GM12878 (cell line): ENCODE data around the gene B4GALNT4. TPM values are rescaled to one million over a fixed set of nuclear protein-coding genes. Genes with fewer than 3 reads are reported as not detected.
A peak's percentile ranks its signal among the peaks of the same experiment; 100 is the strongest.

Experiments
- ATAC-seq: fragments of 200-7000 bp; cut with Tn5 transposase; 3 replicates; pipeline ENCODE4 v1.9.1; 2020; ENCODE audit warnings: mild to moderate bottlenecking, moderate library complexity
- BruUV-seq: library from RNA; stranded (reverse); fragments of 400-500 nt; replicated peaks from 2 replicates; lab custom pipeline; 2021; lab: Mats Ljungman, UMichigan
- CTCF ChIA-PET: fragments of 300-600 bp; sonication (Branson Sonifier 250); formaldehyde crosslinking; extraction: SDS; loops from one replicate; lab custom pipeline; 2021; ENCODE audit warnings: inconsistent platforms; lab: Yijun Ruan, JAX
- POLR2A ChIA-PET: fragments of 350-600 bp; formaldehyde crosslinking; extraction: SDS; loops from one replicate; lab custom pipeline; 2021; ENCODE audit warnings: inconsistent platforms; lab: Charles Lee
- RAD21 ChIA-PET: fragments of 300-600 bp; sonication (Branson Sonifier 250); formaldehyde crosslinking; loops from one replicate; lab custom pipeline; 2023; ENCODE audit warnings: antibody characterized with exemption; ENCODE audit not compliant: unreplicated experiment; lab: Charles Lee
- SMC1A ChIA-PET: fragments of 300-600 bp; sonication (Branson Sonifier 250); formaldehyde crosslinking; loops from one replicate; lab custom pipeline; 2023; ENCODE audit not compliant: unreplicated experiment, uncharacterized antibody; lab: Charles Lee
- DNase-seq: peaks from one replicate; pipeline ENCODE4 v3.0.0-alpha.2; 2011; ENCODE audit warnings: low read depth, low spot score
- FAIRE-seq: peaks from 3 replicates; lab custom pipeline; 2011; peaks lifted over from hg19 to GRCh38; lab: Jason Lieb, UNC
- H2AFZ ChIP-seq: 2 replicates; pipeline ENCODE4 v1.6.0; 2011; ENCODE audit warnings: low read depth, low read length, control low read depth; ENCODE audit not compliant: control insufficient read depth
- H3K27ac ChIP-seq: 2 replicates; pipeline ENCODE4 v1.5.1; 2011; ENCODE audit warnings: control low read depth; ENCODE audit not compliant: control insufficient read depth, insufficient read depth
- H3K27me3 ChIP-seq, 2 experiments: replicated peaks in 1 of 2; 2 replicates each; pipeline versions ENCODE4 v1.6.0 to v1.6.1; 2011; ENCODE audit warnings: low read length in 1 of 2; ENCODE audit not compliant: control insufficient read depth in 2 of 2, insufficient read depth in 2 of 2
- H3K36me3 ChIP-seq, 2 experiments: 2 replicates each; pipeline ENCODE4 v1.5.1; 2011; ENCODE audit warnings: low read length in 1 of 2; ENCODE audit not compliant: control insufficient read depth in 2 of 2, insufficient read depth in 2 of 2
- H3K4me1 ChIP-seq: 2 replicates; pipeline ENCODE4 v1.6.1; 2011; ENCODE audit warnings: mild to moderate bottlenecking, low read length, moderate library complexity, mixed read lengths; ENCODE audit not compliant: control insufficient read depth, insufficient read depth
- H3K4me2 ChIP-seq: 2 replicates; pipeline ENCODE4 v1.6.0; 2011; ENCODE audit warnings: control low read depth; ENCODE audit not compliant: control insufficient read depth, insufficient read depth
- H3K4me3 ChIP-seq: fragments of 200-600 bp; sonication (generic); 2 replicates; pipeline ENCODE4 v1.5.1; 2016
- H3K79me2 ChIP-seq: 2 replicates; pipeline ENCODE4 v1.6.0; 2011; ENCODE audit warnings: low read length; ENCODE audit not compliant: control insufficient read depth, insufficient read depth
- H3K9ac ChIP-seq: 2 replicates; pipeline ENCODE4 v1.8.0; 2011; ENCODE audit warnings: low read length, control low read depth, mixed read lengths; ENCODE audit not compliant: control insufficient read depth, insufficient read depth
- H3K9me3 ChIP-seq: replicated peaks from 3 replicates; pipeline ENCODE4 v1.5.1; 2011; ENCODE audit warnings: mild to moderate bottlenecking, low read length; ENCODE audit not compliant: control insufficient read depth, insufficient read depth
- H4K20me1 ChIP-seq: 2 replicates; pipeline ENCODE4 v1.6.0; 2011; ENCODE audit not compliant: control insufficient read depth, insufficient read depth
- CREM ChIP-seq: IDR thresholded peaks from 2 replicates; pipeline ENCODE4 v1.6.1; 2014; ENCODE audit warnings: antibody characterized with exemption, low read depth
- EGR1 ChIP-seq, 2 experiments: IDR thresholded peaks; 1 replicate in 1 of 2; 2 replicates in 1 of 2; pipeline ENCODE4 v1.6.1; 2011 to 2012; ENCODE audit warnings: low read depth in 2 of 2, low read length in 2 of 2, borderline replicate concordance in 1 of 2, mild to moderate bottlenecking in 1 of 2, moderate library complexity in 1 of 2
- HSF1 ChIP-seq: fragments of 150-350 bp; IDR thresholded peaks from 2 replicates; pipeline ENCODE4 v1.6.1; 2014; ENCODE audit warnings: mild to moderate bottlenecking, low read depth, low read length
- IRF4 ChIP-seq: IDR thresholded peaks from 2 replicates; pipeline ENCODE4 v1.6.1; 2011; ENCODE audit warnings: low read depth, low read length
- MEF2B ChIP-seq: fragments of 450-650 bp; IDR thresholded peaks from 2 replicates; pipeline ENCODE4 v1.6.1; 2018; ENCODE audit warnings: mild to moderate bottlenecking, moderate library complexity; ENCODE audit not compliant: partially characterized antibody, poor library complexity, severe bottlenecking
- MXI1 ChIP-seq: fragments of 150-350 bp; IDR thresholded peaks from 2 replicates; pipeline ENCODE4 v1.6.1; 2011; ENCODE audit warnings: low read depth, mild to moderate bottlenecking, inconsistent platforms, low read length, improper control_type of control experiment
- PAX5 ChIP-seq: IDR thresholded peaks from 2 replicates; pipeline ENCODE4 v1.6.1; 2011; ENCODE audit warnings: low read depth, low read length, borderline replicate concordance
- PML ChIP-seq: IDR thresholded peaks from 2 replicates; pipeline ENCODE4 v1.6.1; 2012; ENCODE audit warnings: low read length, inconsistent platforms
- SIX5 ChIP-seq: IDR thresholded peaks from 2 replicates; pipeline ENCODE4 v1.6.1; 2011; ENCODE audit warnings: mild to moderate bottlenecking, low read depth, low read length, moderate library complexity; ENCODE audit not compliant: severe bottlenecking
- STAT1 ChIP-seq: fragments of 450-650 bp; conservative IDR thresholded peaks from 2 replicates; pipeline ENCODE4 v1.6.1; 2014; ENCODE audit warnings: antibody characterized with exemption, mild to moderate bottlenecking
- TARDBP ChIP-seq: IDR thresholded peaks from 2 replicates; pipeline ENCODE4 v1.6.1; 2016; ENCODE audit warnings: borderline replicate concordance
- YY1 ChIP-seq: IDR thresholded peaks from 2 replicates; pipeline ENCODE4 v1.6.1; 2011; ENCODE audit warnings: low read depth, mild to moderate bottlenecking, low read length
- WGBS: methylation state at CpG from one replicate; pipeline ENCODE4 v1.1.6; 2016; ENCODE audit warnings: low lambda C conversion rate; ENCODE audit not compliant: insufficient replicate concordance, insufficient coverage; ENCODE audit errors: missing lambda C conversion rate; 5-methylcytosine and 5-hydroxymethylcytosine counted together
- in situ Hi-C: fragments of 300-500 bp; cut with MboI; formaldehyde crosslinking; loops from 9 replicates; pipeline ENCODE4 v1.14.3; 2018; ENCODE audit warnings: mixed read lengths
- intact Hi-C: fragments of 100-400 bp; cut with micrococcal nuclease; formaldehyde crosslinking; loops from one replicate; pipeline ENCODE4 v1.14.2; 2022; ENCODE audit not compliant: unreplicated experiment
- polyA plus RNA-seq, 11 experiments: library from polyadenylated mRNA; depleted of rRNA in 4 of 11; unstranded in 6 of 11; stranded (reverse) in 5 of 11; fragments of >200 nt; fragmentation: Nextera tagmentation in 4 of 11; fragmentation: Illumina TruSeq in 1 of 11; extraction: Ambion mirVana in 4 of 11; extraction: Trizol in 1 of 11; gene quantifications; 1 replicate in 1 of 11; 2 replicates in 10 of 11; pipeline versions ENCODE4 v1.2.1 to v1.2.3, GENCODE V29; 2011 to 2016; ENCODE audit warnings: inconsistent platforms in 2 of 11, missing spikeins in 2 of 11, low read depth in 1 of 11
- total RNA-seq, 4 experiments: library from RNA; depleted of rRNA in 3 of 4; stranded (reverse); fragments of >200 nt in 3 of 4; fragmentation: Illumina TruSeq in 1 of 4; extraction: Trizol in 1 of 4; gene quantifications; 2 replicates each; pipeline versions ENCODE4 v1.2.1 to v1.2.3, GENCODE V29; 2013 to 2021

B4GALNT4 gene
- total and polyA plus RNA-seq, 10 of the 15 experiments (the other 5 are each of a cell fraction or from before 2014, with no cell fraction given), result 0.04 to 0.82 (median 0.40) TPM; not detected in 6

- no peak overlapping the region for H3K4me2 ChIP-seq
- ATAC-seq, result no peak
- CTCF ChIA-PET, result no interaction called here
Observed at GRCh38 chr11:335779-336658, 33.3 kb upstream of the B4GALNT4 start.

GRCh38 chr11:336659-337198, 32.6 kb upstream of the B4GALNT4 start:
- Histone ChIP-seq H3K4me3 (no peak overlapping the region), H2AFZ (peak overlapping the region; percentile 6; the same call in 1 of the 2 replicates), H3K79me2 (no peaks in the 10 kb centered on the region), H3K9ac (no peak overlapping the region), H3K4me2 (no peak overlapping the region), H3K9me3 (peaks cover 3% of the 10 kb centered on the region; the same call in 2 of the 3 replicates), H3K36me3 (no peaks in the 10 kb centered on the region), H3K27me3 (no peaks in the 10 kb centered on the region), H3K27ac (no peak overlapping the region), H4K20me1 (no peaks in the 10 kb centered on the region), H3K4me1 (peaks cover 3% of the 10 kb centered on the region)
- DNase-seq (no peak), FAIRE-seq (no peak), ATAC-seq (no peak)
- ChIA-PET POLR2A (no interaction called here), RAD21 (no interaction called here), SMC1A (interaction anchor here (1.0 kb wide), 1 partner anchor 12 kb away, joined by 3 read pairs; no protein-coding TSS in a partner anchor), CTCF (no interaction called here)
- intact Hi-C loops, result no loop called here
- 80% methylated on average over 4 of the region's 4 CpGs for WGBS
- no TSS peak for BruUV-seq
- in situ Hi-C loops, result no loop called here
- TF ChIP-seq HSF1 (no peak), IRF4 (no peak), EGR1 (IDR thresholded peaks at IDR 0.05; ENCODE audit: borderline replicate concordance in 1 of 2, low read depth in 2 of 2, low read length in 2 of 2) (no peak), MEF2B (no peak), CREM (no peak), PML (no peak), MXI1 (no peak)

More at GRCh38 chr11:335779-336658, 33.3 kb upstream of the B4GALNT4 start:
- no peak for DNase-seq
- peaks cover 10% of the 10 kb centered on the region for H3K4me1 ChIP-seq
- intact Hi-C loops, result no loop called here
- POLR2A ChIA-PET, result no interaction called here
- H3K27me3 ChIP-seq, result no peaks in the 10 kb centered on the region
- BruUV-seq, result no TSS peak
- no peak overlapping the region for H3K27ac ChIP-seq
- no peak overlapping the region for H3K4me3 ChIP-seq
- no peaks in the 10 kb centered on the region for H3K79me2 ChIP-seq
- RAD21 ChIA-PET, result no interaction called here
- in situ Hi-C loops, result no loop called here
- H3K36me3 ChIP-seq, result no peaks in the 10 kb centered on the region
- no peak overlapping the region for H3K9ac ChIP-seq
- SMC1A ChIA-PET, result interaction anchor here (1.0 kb wide), 1 partner anchor 13 kb away, joined by 3 read pairs; no protein-coding TSS in a partner anchor
- TF ChIP-seq YY1 (no peak), TARDBP (no peak), STAT1 (no peak), PAX5 (no peak), SIX5 (no peak)
- FAIRE-seq, result no peak
- peaks cover 5% of the 10 kb centered on the region; the same call in 2 of the 3 replicates for H3K9me3 ChIP-seq
- H2AFZ ChIP-seq, result peak overlapping the region; percentile 6; the same call in 1 of the 2 replicates
- no peaks in the 10 kb centered on the region for H4K20me1 ChIP-seq
- 43% methylated on average over 14 of the region's 15 CpGs for WGBS
